ENCODE data around the gene DHRSX. TPM values are rescaled to one million over a fixed set of nuclear protein-coding genes. Genes with fewer than 3 reads are reported as not detected.

DHRSX gene
- total RNA-seq, 8 experiments from 2014 or later = 8.4 to 19.7 (median 13.6) TPM

GRCh38 chrX:2500091-2500802 lies 529 bp downstream of the DHRSX start:
- in situ Hi-C loops (cut with MboI; ENCODE audit: low pct_unique_long_range_greater_than_20kb in 2 of 9, low sequenced_read_pairs in 9 of 9, unreplicated experiment in 9 of 9) = no loop called here
- H3K4me1 ChIP-seq (replicated peaks in 1 of 2) = peaks cover 10 to 11% of the 10 kb centered on the region in 2 donors
- WGBS, 10 experiments = 0 to 8% (median 0%) methylated on average over 1 to 2 of the region's 70 CpGs; no CpG with 5 or more reads in 6 of the 10 experiments
- peak; percentile 49 to 65 (median 60) for ATAC-seq (replicated peaks in 6 of 8)
- H3K27ac ChIP-seq = peak overlapping the region; percentile 78 to 86
- peak overlapping the region; percentile 48 to 75 (median 57) for H3K4me3 ChIP-seq

- in situ Hi-C loops (cut with MboI; ENCODE audit: low pct_unique_long_range_greater_than_20kb in 2 of 9, low sequenced_read_pairs in 9 of 9, unreplicated experiment in 9 of 9) = no loop called here
- 59 to 95% (median 79%) methylated on average over 4 to 7 of the region's 8 CpGs; no CpG with 5 or more reads in 5 of the 10 experiments for WGBS, 10 experiments
- peak overlapping the region; percentile 48 to 75 (median 57) for H3K4me3 ChIP-seq
These were observed 1.3 kb downstream of the DHRSX start for GRCh38 chrX:2499507-2499906.

GRCh38 chrX:2498781-2499302 lies 1.9 kb downstream of the DHRSX start:
- 0 to 20% (median 0%) methylated on average over 1 to 6 of the region's 10 CpGs; no CpG with 5 or more reads in 3 of the 10 experiments for WGBS, 10 experiments
- H3K4me1 ChIP-seq (replicated peaks in 1 of 2) = peaks cover 10 to 11% of the 10 kb centered on the region in 2 donors
- in situ Hi-C loops (cut with MboI; ENCODE audit: low pct_unique_long_range_greater_than_20kb in 2 of 9, low sequenced_read_pairs in 9 of 9, unreplicated experiment in 9 of 9) = no loop called here
- H3K4me3 ChIP-seq = peak overlapping the region; percentile 16 to 75 (median 57)
- peak overlapping the region; percentile 28 to 86 for H3K27ac ChIP-seq
- peak; percentile 34 to 57 (median 46) for ATAC-seq (replicated peaks in 6 of 8)

More at GRCh38 chrX:2499507-2499906, 1.3 kb downstream of the DHRSX start:
- Histone ChIP-seq H3K27ac (peak overlapping the region in 1 of 2 donors; percentile 86), H3K4me1 (replicated peaks in 1 of 2) (peaks cover 10 to 11% of the 10 kb centered on the region in 2 donors)
- ATAC-seq (replicated peaks in 6 of 8) = no peak

- Histone ChIP-seq H3K4me1 (replicated peaks in 1 of 2) (peaks cover 10 to 11% of the 10 kb centered on the region in 2 donors), H3K27ac (peak overlapping the region; percentile 28 to 86), H3K4me3 (peak overlapping the region; percentile 16 to 75 (median 57))
- peak; percentile 9 to 42 (median 28) for ATAC-seq (replicated peaks in 6 of 8)
- in situ Hi-C loops (cut with MboI; ENCODE audit: low pct_unique_long_range_greater_than_20kb in 2 of 9, low sequenced_read_pairs in 9 of 9, unreplicated experiment in 9 of 9) = no loop called here
- 7 to 34% (median 15%) methylated on average over 2 to 11 of the region's 11 CpGs for WGBS, 10 experiments
These were observed 2.6 kb downstream of the DHRSX start for GRCh38 chrX:2497961-2498780.

GRCh38 chrX:2495595-2495994 lies 5.2 kb downstream of the DHRSX start:
- no peak overlapping the region for H3K27ac ChIP-seq
- H3K4me3 ChIP-seq = no peak overlapping the region
- in situ Hi-C loops (cut with MboI; ENCODE audit: low pct_unique_long_range_greater_than_20kb in 2 of 9, low sequenced_read_pairs in 9 of 9, unreplicated experiment in 9 of 9) = no loop called here
- 60 to 92% (median 83%) methylated on average over 1 to 5 of the region's 14 CpGs; no CpG with 5 or more reads in 5 of the 10 experiments for WGBS, 10 experiments
- peaks cover 10 to 11% of the 10 kb centered on the region in 2 donors for H3K4me1 ChIP-seq (replicated peaks in 1 of 2)
- no peak for ATAC-seq (replicated peaks in 6 of 8)

- in situ Hi-C loops (cut with MboI; ENCODE audit: low pct_unique_long_range_greater_than_20kb in 2 of 9, low sequenced_read_pairs in 9 of 9, unreplicated experiment in 9 of 9) = no loop called here
- WGBS, 10 experiments = 50 to 100% (median 95%) methylated on average over 1 to 20 of the region's 22 CpGs; no CpG with 5 or more reads in 2 of the 10 experiments
- H3K27ac ChIP-seq = no peak overlapping the region
- peaks cover 4 to 7% of the 10 kb centered on the region in 2 donors for H3K4me1 ChIP-seq (replicated peaks in 1 of 2)
- H3K4me3 ChIP-seq = no peak overlapping the region
- ATAC-seq (replicated peaks in 6 of 8) = no peak
These were observed 8.1 kb downstream of the DHRSX start for GRCh38 chrX:2492531-2493218.

GRCh38 chrX:2490634-2491033 lies 10.1 kb downstream of the DHRSX start:
- in situ Hi-C loops (cut with MboI; ENCODE audit: low pct_unique_long_range_greater_than_20kb in 2 of 9, low sequenced_read_pairs in 9 of 9, unreplicated experiment in 9 of 9) = no loop called here

GRCh38 chrX:2489446-2490445 lies 11.0 kb downstream of the DHRSX start:
- no peak for ATAC-seq (replicated peaks in 6 of 8)
- no peak overlapping the region for H3K4me3 ChIP-seq
- WGBS, 10 experiments = 97 to 100% (median 98%) methylated on average over 4 to 23 of the region's 65 CpGs; no CpG with 5 or more reads in 7 of the 10 experiments
- in situ Hi-C loops (cut with MboI; ENCODE audit: low pct_unique_long_range_greater_than_20kb in 2 of 9, low sequenced_read_pairs in 9 of 9, unreplicated experiment in 9 of 9) = no loop called here
- H3K27ac ChIP-seq = no peak overlapping the region
- peaks cover 5% of the 10 kb centered on the region in 2 donors for H3K4me1 ChIP-seq (replicated peaks in 1 of 2)

More at GRCh38 chrX:2490634-2491033, 10.1 kb downstream of the DHRSX start:
- no peak for ATAC-seq (replicated peaks in 6 of 8)
- Histone ChIP-seq H3K27ac (no peak overlapping the region), H3K4me1 (replicated peaks in 1 of 2) (peaks cover 0 to 3% of the 10 kb centered on the region in 2 donors), H3K4me3 (no peak overlapping the region)
- 98 to 100% (median 100%) methylated on average over 1 to 13 of the region's 22 CpGs; no CpG with 5 or more reads in 4 of the 10 experiments for WGBS, 10 experiments

- ATAC-seq (replicated peaks in 6 of 8) = no peak
- H3K4me3 ChIP-seq = no peak overlapping the region
- no peak overlapping the region for H3K27ac ChIP-seq
- peaks cover 12 to 15% of the 10 kb centered on the region in 2 donors for H3K4me1 ChIP-seq (replicated peaks in 1 of 2)
- in situ Hi-C loops (cut with MboI; ENCODE audit: low pct_unique_long_range_greater_than_20kb in 2 of 9, low sequenced_read_pairs in 9 of 9, unreplicated experiment in 9 of 9) = no loop called here
- 91 to 100% (median 99%) methylated on average over 4 to 32 of the region's 50 CpGs; no CpG with 5 or more reads in 4 of the 10 experiments for WGBS, 10 experiments
These were observed 12.0 kb downstream of the DHRSX start for GRCh38 chrX:2488621-2489285.

- ATAC-seq (replicated peaks in 6 of 8) = no peak
- Histone ChIP-seq H3K27ac (no peak overlapping the region), H3K4me3 (no peak overlapping the region), H3K4me1 (replicated peaks in 1 of 2) (peaks cover 12 to 16% of the 10 kb centered on the region in 2 donors)
- WGBS, 10 experiments = 91 to 100% (median 93%) methylated on average over 1 to 12 of the region's 16 CpGs; no CpG with 5 or more reads in 3 of the 10 experiments
- in situ Hi-C loops (cut with MboI; ENCODE audit: low pct_unique_long_range_greater_than_20kb in 2 of 9, low sequenced_read_pairs in 9 of 9, unreplicated experiment in 9 of 9) = no loop called here
These were observed 13.4 kb downstream of the DHRSX start for GRCh38 chrX:2487366-2487765.

- ATAC-seq (replicated peaks in 6 of 8) = no peak
- in situ Hi-C loops (cut with MboI; ENCODE audit: low pct_unique_long_range_greater_than_20kb in 2 of 9, low sequenced_read_pairs in 9 of 9, unreplicated experiment in 9 of 9) = no loop called here
- Histone ChIP-seq H3K27ac (no peak overlapping the region), H3K4me3 (no peak overlapping the region), H3K4me1 (replicated peaks in 1 of 2) (peaks cover 12 to 16% of the 10 kb centered on the region in 2 donors)
- 65 to 100% (median 86%) methylated on average over 2 to 20 of the region's 29 CpGs; no CpG with 5 or more reads in 1 of the 10 experiments for WGBS, 10 experiments
These were observed 14.2 kb downstream of the DHRSX start for GRCh38 chrX:2486476-2487133.

Measured in motor neuron (in vitro differentiated cells).